Sciatic nerve (tissue), 2 donors: Measurements from ENCODE around the gene SPC24. TPM values are rescaled to one million over a fixed set of nuclear protein-coding genes. Genes with fewer than 3 reads are reported as not detected.
"Not testable (repeated sequence)": the region's sequence is repeated elsewhere in the genome, so short reads cannot be mapped to it uniquely, and the experiment has no call there.

ENCODE experiments used
- ATAC-seq: fragments of 200-7000 bp; cut with Tn5 transposase; one replicate; pipeline ENCODE4 v1.9.1; 2020; ENCODE audit warnings: mild to moderate bottlenecking, moderate library complexity
- DNase-seq: peaks from one replicate; pipeline ENCODE4 v3.0.0-alpha.2; 2020; ENCODE audit warnings: low spot score
- intact Hi-C: fragments of 100-400 bp; cut with DNase I; formaldehyde crosslinking; loops from one replicate; pipeline ENCODE4 v1.14.2; 2022
- microRNA-seq: library from miRNA; unstranded; fragments of <30 nt; microRNA quantifications from one replicate; pipeline ENCODE4 v1.2.0, GENCODE V29; 2020
- total RNA-seq: library from RNA; stranded (reverse); fragmentation: NEBNext Ultra II Directional; extraction: Animal tissue kit (Norgen Biotek cat#: 25700); gene quantifications from one replicate; pipeline ENCODE4 v1.2.1, GENCODE V29; 2021
- donor health status: DM: no; HTN: no; CAD: no.
- donor health status: DM: no; HTN: no; CAD: no.

SPC24 gene
- total RNA-seq, 1 donor from 2014 or later, result 1.3 TPM

DNA sequence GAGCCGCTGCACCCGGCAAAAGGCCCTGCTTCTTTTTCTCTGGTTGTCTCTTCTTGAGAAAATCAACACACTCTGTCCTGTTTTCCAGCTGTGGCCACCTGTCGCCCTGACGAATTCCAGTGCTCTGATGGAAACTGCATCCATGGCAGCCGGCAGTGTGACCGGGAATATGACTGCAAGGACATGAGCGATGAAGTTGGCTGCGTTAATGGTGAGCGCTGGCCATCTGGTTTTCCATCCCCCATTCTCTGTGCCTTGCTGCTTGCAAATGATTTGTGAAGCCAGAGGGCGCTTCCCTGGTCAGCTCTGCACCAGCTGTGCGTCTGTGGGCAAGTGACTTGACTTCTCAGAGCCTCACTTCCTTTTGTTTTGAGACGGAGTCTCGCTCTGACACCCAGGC lies 49.1 kb downstream of the SPC24 start:
- ATAC-seq (no peak), DNase-seq (no peak)
- intact Hi-C loops, result no loop called here

DNA sequence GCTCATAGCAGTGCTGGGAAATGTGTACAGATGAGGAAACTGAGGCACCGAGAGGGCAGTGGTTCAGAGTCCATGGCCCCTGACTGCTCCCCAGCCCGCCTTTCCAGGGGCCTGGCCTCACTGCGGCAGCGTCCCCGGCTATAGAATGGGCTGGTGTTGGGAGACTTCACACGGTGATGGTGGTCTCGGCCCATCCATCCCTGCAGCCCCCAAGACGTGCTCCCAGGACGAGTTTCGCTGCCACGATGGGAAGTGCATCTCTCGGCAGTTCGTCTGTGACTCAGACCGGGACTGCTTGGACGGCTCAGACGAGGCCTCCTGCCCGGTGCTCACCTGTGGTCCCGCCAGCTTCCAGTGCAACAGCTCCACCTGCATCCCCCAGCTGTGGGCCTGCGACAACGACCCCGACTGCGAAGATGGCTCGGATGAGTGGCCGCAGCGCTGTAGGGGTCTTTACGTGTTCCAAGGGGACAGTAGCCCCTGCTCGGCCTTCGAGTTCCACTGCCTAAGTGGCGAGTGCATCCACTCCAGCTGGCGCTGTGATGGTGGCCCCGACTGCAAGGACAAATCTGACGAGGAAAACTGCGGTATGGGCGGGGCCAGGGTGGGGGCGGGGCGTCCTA lies 50.5 kb downstream of the SPC24 start:
- DNase-seq, result no peak
- no peak for ATAC-seq
- intact Hi-C loops, result no loop called here

GRCh38 chr19:11103667-11104066 lies 51.9 kb downstream of the SPC24 start:
- ATAC-seq, intact Hi-C loops, DNase-seq: not testable (repeated sequence)

- ATAC-seq (peak; percentile 63), DNase-seq (no peak)
- intact Hi-C loops, result no loop called here
Measured at GRCh38 chr19:11102944-11103343, 52.6 kb downstream of the SPC24 start.

GRCh38 chr19:11101057-11101456 lies 54.5 kb downstream of the SPC24 start:
- no peak for DNase-seq
- intact Hi-C loops, result no loop called here
- ATAC-seq, result no peak

DNA sequence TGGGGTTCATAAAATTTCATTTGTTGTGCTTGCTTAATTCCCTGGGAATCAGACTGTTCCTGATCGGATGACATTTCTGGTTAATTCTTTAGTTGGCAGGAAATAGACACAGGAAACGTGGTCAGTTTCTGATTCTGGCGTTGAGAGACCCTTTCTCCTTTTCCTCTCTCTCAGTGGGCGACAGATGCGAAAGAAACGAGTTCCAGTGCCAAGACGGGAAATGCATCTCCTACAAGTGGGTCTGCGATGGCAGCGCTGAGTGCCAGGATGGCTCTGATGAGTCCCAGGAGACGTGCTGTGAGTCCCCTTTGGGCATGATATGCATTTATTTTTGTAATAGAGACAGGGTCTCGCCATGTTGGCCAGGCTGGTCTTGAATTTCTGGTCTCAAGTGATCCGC lies 55.5 kb downstream of the SPC24 start:
- DNase-seq (no peak), ATAC-seq (no peak)
- intact Hi-C loops, result no loop called here

GRCh38 chr19:11098861-11099260 lies 56.7 kb downstream of the SPC24 start:
- intact Hi-C loops, result no loop called here
- no peak for DNase-seq
- no peak for ATAC-seq

GRCh38 chr19:11098327-11098726 lies 57.3 kb downstream of the SPC24 start:
- no peak for DNase-seq
- intact Hi-C loops, result no loop called here
- no peak for ATAC-seq

DNA sequence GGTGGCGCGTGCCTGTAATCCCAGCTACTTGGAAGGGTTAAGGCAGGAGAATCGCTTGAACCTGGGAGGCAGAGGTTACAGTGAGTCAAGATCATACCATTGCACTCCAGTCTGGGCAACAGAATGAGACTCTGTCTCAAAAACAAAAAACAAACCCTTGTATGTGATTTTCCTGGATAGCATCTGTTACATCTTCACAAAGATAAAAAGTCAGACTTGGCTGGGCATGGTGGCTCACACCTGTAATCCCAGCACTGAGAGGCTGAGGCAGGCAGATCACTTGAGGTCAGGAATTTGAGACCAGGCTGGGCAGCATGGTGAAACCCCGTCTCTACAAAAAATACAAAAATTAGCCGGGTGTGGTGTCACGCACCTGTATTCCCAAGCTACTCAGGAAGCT lies 58.2 kb downstream of the SPC24 start:
- DNase-seq, intact Hi-C loops, ATAC-seq: not testable (repeated sequence)

DNA sequence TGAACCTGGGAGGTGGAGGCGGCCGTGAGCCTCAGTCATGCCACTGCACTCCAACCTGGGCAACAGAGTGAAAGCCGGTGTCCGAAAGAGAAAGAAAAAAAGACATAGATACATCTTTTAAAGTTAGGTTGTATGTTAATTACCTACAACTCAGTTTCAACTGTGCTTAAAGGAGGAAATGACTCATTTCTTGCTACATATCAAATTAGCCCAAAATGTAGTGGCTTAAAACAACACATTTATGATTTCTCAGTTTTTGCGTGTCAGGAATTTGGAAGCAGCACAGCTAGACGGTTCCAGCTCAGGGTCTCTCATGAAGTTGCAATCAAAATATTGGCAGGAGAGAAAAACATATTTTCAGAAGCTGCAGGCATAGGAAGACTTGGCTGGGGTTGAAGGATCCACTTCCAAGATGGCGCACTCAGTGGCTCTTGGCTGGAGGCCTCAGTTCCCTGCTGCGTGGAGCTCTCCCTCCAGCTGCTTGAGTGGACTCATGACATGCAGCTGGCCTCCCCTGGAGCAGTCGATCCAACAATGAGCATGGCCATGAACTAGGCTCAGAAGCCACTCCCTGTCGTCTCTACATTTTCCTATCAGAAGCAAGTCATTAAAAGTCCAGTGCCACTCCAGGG lies 59.3 kb downstream of the SPC24 start:
- DNase-seq (no peak), ATAC-seq (peak; percentile 42)
- intact Hi-C loops, result no loop called here

Small RNA genes lying within 50 kb of the gene (microRNA-seq; reads per million reads assigned to microRNA genes)
- gene MIR6886, result 1.1 reads per million

Other genes starting within 250 kb of the SPC24 start
- 33.1 TPM for gene YIPF2, start 227.1 kb downstream of the SPC24 start, total RNA-seq
- gene TIMM29, start 227.0 kb downstream of the SPC24 start, total RNA-seq, result 14.4 TPM
- 77.8 TPM for gene SMARCA4, start 194.8 kb downstream of the SPC24 start, total RNA-seq
- gene LDLR, start 66.3 kb downstream of the SPC24 start, total RNA-seq, result 155 TPM
- gene KANK2, start 41.8 kb upstream of the SPC24 start, total RNA-seq, result 296 TPM
- gene ANGPTL8, start 83.8 kb upstream of the SPC24 start, total RNA-seq, result 15.5 TPM
- gene DOCK6, start 106.7 kb upstream of the SPC24 start, total RNA-seq, result 131 TPM
- gene TSPAN16, start 140.4 kb upstream of the SPC24 start, total RNA-seq, result not detected
- 25.1 TPM for gene RAB3D, start 183.9 kb upstream of the SPC24 start, total RNA-seq
- 58.0 TPM for gene TMEM205, start 190.5 kb upstream of the SPC24 start, total RNA-seq
- gene CCDC159, start 190.7 kb upstream of the SPC24 start, total RNA-seq, result 42.7 TPM
- 27.5 TPM for gene PLPPR2, start 199.7 kb upstream of the SPC24 start, total RNA-seq
- gene SWSAP1, start 218.9 kb upstream of the SPC24 start, total RNA-seq, result 1.3 TPM
- gene EPOR, start 228.5 kb upstream of the SPC24 start, total RNA-seq, result 5.2 TPM